GM12878 (cell line): ENCODE results near the gene PRKAR2B. TPM values are rescaled to one million over a fixed set of nuclear protein-coding genes. Genes with fewer than 3 reads are reported as not detected.

ENCODE experiments used
- ATAC-seq: fragments of 200-7000 bp; cut with Tn5 transposase; 3 replicates; pipeline ENCODE4 v1.9.1; 2020; ENCODE audit warnings: mild to moderate bottlenecking, moderate library complexity
- BruUV-seq: library from RNA; stranded (reverse); fragments of 400-500 nt; replicated peaks from 2 replicates; lab custom pipeline; 2021; lab: Mats Ljungman, UMichigan
- CTCF ChIA-PET: fragments of 300-600 bp; sonication (Branson Sonifier 250); formaldehyde crosslinking; extraction: SDS; loops from one replicate; lab custom pipeline; 2021; ENCODE audit warnings: inconsistent platforms; lab: Yijun Ruan, JAX
- POLR2A ChIA-PET: fragments of 350-600 bp; formaldehyde crosslinking; extraction: SDS; loops from one replicate; lab custom pipeline; 2021; ENCODE audit warnings: inconsistent platforms; lab: Charles Lee
- RAD21 ChIA-PET: fragments of 300-600 bp; sonication (Branson Sonifier 250); formaldehyde crosslinking; loops from one replicate; lab custom pipeline; 2023; ENCODE audit warnings: antibody characterized with exemption; ENCODE audit not compliant: unreplicated experiment; lab: Charles Lee
- SMC1A ChIA-PET: fragments of 300-600 bp; sonication (Branson Sonifier 250); formaldehyde crosslinking; loops from one replicate; lab custom pipeline; 2023; ENCODE audit not compliant: unreplicated experiment, uncharacterized antibody; lab: Charles Lee
- DNase-seq: peaks from one replicate; pipeline ENCODE4 v3.0.0-alpha.2; 2011; ENCODE audit warnings: low read depth, low spot score
- FAIRE-seq: peaks from 3 replicates; lab custom pipeline; 2011; peaks lifted over from hg19 to GRCh38; lab: Jason Lieb, UNC
- H2AFZ ChIP-seq: 2 replicates; pipeline ENCODE4 v1.6.0; 2011; ENCODE audit warnings: low read depth, low read length, control low read depth; ENCODE audit not compliant: control insufficient read depth
- H3K27ac ChIP-seq: 2 replicates; pipeline ENCODE4 v1.5.1; 2011; ENCODE audit warnings: control low read depth; ENCODE audit not compliant: control insufficient read depth, insufficient read depth
- H3K27me3 ChIP-seq, 2 experiments: replicated peaks in 1 of 2; 2 replicates each; pipeline versions ENCODE4 v1.6.0 to v1.6.1; 2011; ENCODE audit warnings: low read length in 1 of 2; ENCODE audit not compliant: control insufficient read depth in 2 of 2, insufficient read depth in 2 of 2
- H3K36me3 ChIP-seq, 2 experiments: 2 replicates each; pipeline ENCODE4 v1.5.1; 2011; ENCODE audit warnings: low read length in 1 of 2; ENCODE audit not compliant: control insufficient read depth in 2 of 2, insufficient read depth in 2 of 2
- H3K4me1 ChIP-seq: 2 replicates; pipeline ENCODE4 v1.6.1; 2011; ENCODE audit warnings: mild to moderate bottlenecking, low read length, moderate library complexity, mixed read lengths; ENCODE audit not compliant: control insufficient read depth, insufficient read depth
- H3K4me2 ChIP-seq: 2 replicates; pipeline ENCODE4 v1.6.0; 2011; ENCODE audit warnings: control low read depth; ENCODE audit not compliant: control insufficient read depth, insufficient read depth
- H3K4me3 ChIP-seq: fragments of 200-600 bp; sonication (generic); 2 replicates; pipeline ENCODE4 v1.5.1; 2016
- H3K79me2 ChIP-seq: 2 replicates; pipeline ENCODE4 v1.6.0; 2011; ENCODE audit warnings: low read length; ENCODE audit not compliant: control insufficient read depth, insufficient read depth
- H3K9ac ChIP-seq: 2 replicates; pipeline ENCODE4 v1.8.0; 2011; ENCODE audit warnings: low read length, control low read depth, mixed read lengths; ENCODE audit not compliant: control insufficient read depth, insufficient read depth
- H3K9me3 ChIP-seq: replicated peaks from 3 replicates; pipeline ENCODE4 v1.5.1; 2011; ENCODE audit warnings: mild to moderate bottlenecking, low read length; ENCODE audit not compliant: control insufficient read depth, insufficient read depth
- H4K20me1 ChIP-seq: 2 replicates; pipeline ENCODE4 v1.6.0; 2011; ENCODE audit not compliant: control insufficient read depth, insufficient read depth
- BRCA1 ChIP-seq: IDR thresholded peaks from 2 replicates; pipeline ENCODE4 v1.6.1; 2011; ENCODE audit warnings: low read depth, low read length, improper control_type of control experiment
- CBX5 ChIP-seq: sonication (generic); IDR thresholded peaks from 2 replicates; pipeline ENCODE4 v1.6.1; 2016; ENCODE audit warnings: low read depth, moderate library complexity, mild to moderate bottlenecking, inconsistent platforms
- CEBPB ChIP-seq, 2 experiments: fragments of 150-350 bp in 1 of 2; IDR thresholded peaks; 2 replicates each; pipeline ENCODE4 v1.6.1; 2012 to 2014; ENCODE audit warnings: low read depth in 2 of 2, low read length in 2 of 2, borderline replicate concordance in 1 of 2, inconsistent platforms in 1 of 2
- MAX ChIP-seq: IDR thresholded peaks from 2 replicates; pipeline ENCODE4 v1.6.1; 2012; ENCODE audit warnings: low read depth, low read length, improper control_type of control experiment
- MEF2A ChIP-seq: IDR thresholded peaks from 2 replicates; pipeline ENCODE4 v1.6.1; 2011; ENCODE audit warnings: low read depth, mild to moderate bottlenecking, low read length, moderate library complexity; ENCODE audit not compliant: insufficient read depth
- MYC ChIP-seq: IDR thresholded peaks from 2 replicates; pipeline ENCODE4 v1.6.1; 2011; ENCODE audit warnings: mild to moderate bottlenecking, low read length, moderate library complexity, inconsistent platforms; ENCODE audit not compliant: insufficient read depth, insufficient replicate concordance, insufficient read length, severe bottlenecking
- RELA ChIP-seq: fragments of 450-650 bp; IDR thresholded peaks from 2 replicates; pipeline ENCODE4 v1.8.0; 2014; ENCODE audit warnings: borderline replicate concordance; ENCODE audit not compliant: partially characterized antibody
- SP1 ChIP-seq: IDR thresholded peaks from one replicate; pipeline ENCODE4 v1.6.1; 2011; ENCODE audit warnings: low read depth, low read length
- WGBS: methylation state at CpG from one replicate; pipeline ENCODE4 v1.1.6; 2016; ENCODE audit warnings: low lambda C conversion rate; ENCODE audit not compliant: insufficient replicate concordance, insufficient coverage; ENCODE audit errors: missing lambda C conversion rate; 5-methylcytosine and 5-hydroxymethylcytosine counted together
- in situ Hi-C: fragments of 300-500 bp; cut with MboI; formaldehyde crosslinking; loops from 9 replicates; pipeline ENCODE4 v1.14.3; 2018; ENCODE audit warnings: mixed read lengths
- intact Hi-C: fragments of 100-400 bp; cut with micrococcal nuclease; formaldehyde crosslinking; loops from one replicate; pipeline ENCODE4 v1.14.2; 2022; ENCODE audit not compliant: unreplicated experiment
- polyA plus RNA-seq, 11 experiments: library from polyadenylated mRNA; depleted of rRNA in 4 of 11; unstranded in 6 of 11; stranded (reverse) in 5 of 11; fragments of >200 nt; fragmentation: Nextera tagmentation in 4 of 11; fragmentation: Illumina TruSeq in 1 of 11; extraction: Ambion mirVana in 4 of 11; extraction: Trizol in 1 of 11; gene quantifications; 1 replicate in 1 of 11; 2 replicates in 10 of 11; pipeline versions ENCODE4 v1.2.1 to v1.2.3, GENCODE V29; 2011 to 2016; ENCODE audit warnings: inconsistent platforms in 2 of 11, missing spikeins in 2 of 11, low read depth in 1 of 11
- total RNA-seq, 4 experiments: library from RNA; depleted of rRNA in 3 of 4; stranded (reverse); fragments of >200 nt in 3 of 4; fragmentation: Illumina TruSeq in 1 of 4; extraction: Trizol in 1 of 4; gene quantifications; 2 replicates each; pipeline versions ENCODE4 v1.2.1 to v1.2.3, GENCODE V29; 2013 to 2021
- TF ChIP-seq, protein P1 (sequence below): IDR thresholded peaks from 2 replicates; pipeline ENCODE4 v1.6.1; 2012; ENCODE audit warnings: mild to moderate bottlenecking, low read depth, low read length
- TF ChIP-seq, protein P2 (sequence below): fragments of 450-650 bp; IDR thresholded peaks from 2 replicates; pipeline ENCODE4 v1.6.1; 2017; ENCODE audit warnings: mild to moderate bottlenecking, moderate library complexity
- TF ChIP-seq, protein P3 (sequence below): fragments of 450-650 bp; IDR thresholded peaks from 2 replicates; pipeline ENCODE4 v1.6.1; 2017; ENCODE audit warnings: mild to moderate bottlenecking
- TF ChIP-seq, protein P4 (sequence below): fragments of 150-350 bp; IDR thresholded peaks from 2 replicates; pipeline ENCODE4 v1.6.1; 2014; ENCODE audit warnings: mild to moderate bottlenecking, low read depth, low read length

The PRKAR2B gene
- total and polyA plus RNA-seq, 10 of the 15 experiments (the other 5 are each of a cell fraction or from before 2014, with no cell fraction given) = 0.01 to 0.18 (median 0.04) TPM; not detected in 4

- intact Hi-C loops (no loop called here), in situ Hi-C loops (loop anchor here (10.0 kb wide), 1 partner anchor 518 kb away; no protein-coding TSS in a partner anchor)
- Histone ChIP-seq H2AFZ (no peak overlapping the region), H3K27me3 (no peaks in the 10 kb centered on the region), H3K27ac (no peak overlapping the region), H3K4me2 (no peak overlapping the region), H3K4me1 (no peaks in the 10 kb centered on the region), H4K20me1 (no peaks in the 10 kb centered on the region), H3K9me3 (no peaks in the 10 kb centered on the region), H3K4me3 (no peak overlapping the region), H3K9ac (no peak overlapping the region), H3K36me3 (peaks cover 2 to 10% of the 10 kb centered on the region in 2 experiments; a peak in 3 of 4 replicates), H3K79me2 (no peaks in the 10 kb centered on the region)
- DNase-seq (no peak), ATAC-seq (no peak), FAIRE-seq (no peak)
- CTCF ChIA-PET = interaction anchor here (1.6 to 1.9 kb wide), 2 partner anchors 11 to 294 kb away, joined by 3 to 7 read pairs; no protein-coding TSS in a partner anchor
- SMC1A ChIA-PET = interaction anchor here (0.9 to 1.1 kb wide), 2 partner anchors 32 to 181 kb away, joined by 3 read pairs; no protein-coding TSS in a partner anchor
- BruUV-seq = no TSS peak
- RAD21 ChIA-PET = no interaction called here
- POLR2A ChIA-PET = no interaction called here
- WGBS = 99% methylated on average over 3 of the region's 3 CpGs
- no peak for TF ChIP-seq CBX5
- no peak for TF ChIP-seq MEF2A
- TF ChIP-seq, protein P1, sequence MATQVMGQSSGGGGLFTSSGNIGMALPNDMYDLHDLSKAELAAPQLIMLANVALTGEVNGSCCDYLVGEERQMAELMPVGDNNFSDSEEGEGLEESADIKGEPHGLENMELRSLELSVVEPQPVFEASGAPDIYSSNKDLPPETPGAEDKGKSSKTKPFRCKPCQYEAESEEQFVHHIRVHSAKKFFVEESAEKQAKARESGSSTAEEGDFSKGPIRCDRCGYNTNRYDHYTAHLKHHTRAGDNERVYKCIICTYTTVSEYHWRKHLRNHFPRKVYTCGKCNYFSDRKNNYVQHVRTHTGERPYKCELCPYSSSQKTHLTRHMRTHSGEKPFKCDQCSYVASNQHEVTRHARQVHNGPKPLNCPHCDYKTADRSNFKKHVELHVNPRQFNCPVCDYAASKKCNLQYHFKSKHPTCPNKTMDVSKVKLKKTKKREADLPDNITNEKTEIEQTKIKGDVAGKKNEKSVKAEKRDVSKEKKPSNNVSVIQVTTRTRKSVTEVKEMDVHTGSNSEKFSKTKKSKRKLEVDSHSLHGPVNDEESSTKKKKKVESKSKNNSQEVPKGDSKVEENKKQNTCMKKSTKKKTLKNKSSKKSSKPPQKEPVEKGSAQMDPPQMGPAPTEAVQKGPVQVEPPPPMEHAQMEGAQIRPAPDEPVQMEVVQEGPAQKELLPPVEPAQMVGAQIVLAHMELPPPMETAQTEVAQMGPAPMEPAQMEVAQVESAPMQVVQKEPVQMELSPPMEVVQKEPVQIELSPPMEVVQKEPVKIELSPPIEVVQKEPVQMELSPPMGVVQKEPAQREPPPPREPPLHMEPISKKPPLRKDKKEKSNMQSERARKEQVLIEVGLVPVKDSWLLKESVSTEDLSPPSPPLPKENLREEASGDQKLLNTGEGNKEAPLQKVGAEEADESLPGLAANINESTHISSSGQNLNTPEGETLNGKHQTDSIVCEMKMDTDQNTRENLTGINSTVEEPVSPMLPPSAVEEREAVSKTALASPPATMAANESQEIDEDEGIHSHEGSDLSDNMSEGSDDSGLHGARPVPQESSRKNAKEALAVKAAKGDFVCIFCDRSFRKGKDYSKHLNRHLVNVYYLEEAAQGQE = no peak
- TF ChIP-seq MYC = no peak
- TF ChIP-seq SP1 = no peak
- TF ChIP-seq, protein P2, sequence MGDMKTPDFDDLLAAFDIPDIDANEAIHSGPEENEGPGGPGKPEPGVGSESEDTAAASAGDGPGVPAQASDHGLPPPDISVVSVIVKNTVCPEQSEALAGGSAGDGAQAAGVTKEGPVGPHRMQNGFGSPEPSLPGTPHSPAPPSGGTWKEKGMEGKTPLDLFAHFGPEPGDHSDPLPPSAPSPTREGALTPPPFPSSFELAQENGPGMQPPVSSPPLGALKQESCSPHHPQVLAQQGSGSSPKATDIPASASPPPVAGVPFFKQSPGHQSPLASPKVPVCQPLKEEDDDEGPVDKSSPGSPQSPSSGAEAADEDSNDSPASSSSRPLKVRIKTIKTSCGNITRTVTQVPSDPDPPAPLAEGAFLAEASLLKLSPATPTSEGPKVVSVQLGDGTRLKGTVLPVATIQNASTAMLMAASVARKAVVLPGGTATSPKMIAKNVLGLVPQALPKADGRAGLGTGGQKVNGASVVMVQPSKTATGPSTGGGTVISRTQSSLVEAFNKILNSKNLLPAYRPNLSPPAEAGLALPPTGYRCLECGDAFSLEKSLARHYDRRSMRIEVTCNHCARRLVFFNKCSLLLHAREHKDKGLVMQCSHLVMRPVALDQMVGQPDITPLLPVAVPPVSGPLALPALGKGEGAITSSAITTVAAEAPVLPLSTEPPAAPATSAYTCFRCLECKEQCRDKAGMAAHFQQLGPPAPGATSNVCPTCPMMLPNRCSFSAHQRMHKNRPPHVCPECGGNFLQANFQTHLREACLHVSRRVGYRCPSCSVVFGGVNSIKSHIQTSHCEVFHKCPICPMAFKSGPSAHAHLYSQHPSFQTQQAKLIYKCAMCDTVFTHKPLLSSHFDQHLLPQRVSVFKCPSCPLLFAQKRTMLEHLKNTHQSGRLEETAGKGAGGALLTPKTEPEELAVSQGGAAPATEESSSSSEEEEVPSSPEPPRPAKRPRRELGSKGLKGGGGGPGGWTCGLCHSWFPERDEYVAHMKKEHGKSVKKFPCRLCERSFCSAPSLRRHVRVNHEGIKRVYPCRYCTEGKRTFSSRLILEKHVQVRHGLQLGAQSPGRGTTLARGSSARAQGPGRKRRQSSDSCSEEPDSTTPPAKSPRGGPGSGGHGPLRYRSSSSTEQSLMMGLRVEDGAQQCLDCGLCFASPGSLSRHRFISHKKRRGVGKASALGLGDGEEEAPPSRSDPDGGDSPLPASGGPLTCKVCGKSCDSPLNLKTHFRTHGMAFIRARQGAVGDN = no peak
- TF ChIP-seq MAX = no peak
- TF ChIP-seq RELA = no peak
- TF ChIP-seq, protein P3, sequence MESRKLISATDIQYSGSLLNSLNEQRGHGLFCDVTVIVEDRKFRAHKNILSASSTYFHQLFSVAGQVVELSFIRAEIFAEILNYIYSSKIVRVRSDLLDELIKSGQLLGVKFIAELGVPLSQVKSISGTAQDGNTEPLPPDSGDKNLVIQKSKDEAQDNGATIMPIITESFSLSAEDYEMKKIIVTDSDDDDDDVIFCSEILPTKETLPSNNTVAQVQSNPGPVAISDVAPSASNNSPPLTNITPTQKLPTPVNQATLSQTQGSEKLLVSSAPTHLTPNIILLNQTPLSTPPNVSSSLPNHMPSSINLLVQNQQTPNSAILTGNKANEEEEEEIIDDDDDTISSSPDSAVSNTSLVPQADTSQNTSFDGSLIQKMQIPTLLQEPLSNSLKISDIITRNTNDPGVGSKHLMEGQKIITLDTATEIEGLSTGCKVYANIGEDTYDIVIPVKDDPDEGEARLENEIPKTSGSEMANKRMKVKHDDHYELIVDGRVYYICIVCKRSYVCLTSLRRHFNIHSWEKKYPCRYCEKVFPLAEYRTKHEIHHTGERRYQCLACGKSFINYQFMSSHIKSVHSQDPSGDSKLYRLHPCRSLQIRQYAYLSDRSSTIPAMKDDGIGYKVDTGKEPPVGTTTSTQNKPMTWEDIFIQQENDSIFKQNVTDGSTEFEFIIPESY = no peak
- no peak for TF ChIP-seq BRCA1
- TF ChIP-seq CEBPB (IDR thresholded peaks at IDR 0.05; ENCODE audit: borderline replicate concordance in 1 of 2, low read depth in 2 of 2, low read length in 2 of 2) = no peak
- TF ChIP-seq, protein P4, sequence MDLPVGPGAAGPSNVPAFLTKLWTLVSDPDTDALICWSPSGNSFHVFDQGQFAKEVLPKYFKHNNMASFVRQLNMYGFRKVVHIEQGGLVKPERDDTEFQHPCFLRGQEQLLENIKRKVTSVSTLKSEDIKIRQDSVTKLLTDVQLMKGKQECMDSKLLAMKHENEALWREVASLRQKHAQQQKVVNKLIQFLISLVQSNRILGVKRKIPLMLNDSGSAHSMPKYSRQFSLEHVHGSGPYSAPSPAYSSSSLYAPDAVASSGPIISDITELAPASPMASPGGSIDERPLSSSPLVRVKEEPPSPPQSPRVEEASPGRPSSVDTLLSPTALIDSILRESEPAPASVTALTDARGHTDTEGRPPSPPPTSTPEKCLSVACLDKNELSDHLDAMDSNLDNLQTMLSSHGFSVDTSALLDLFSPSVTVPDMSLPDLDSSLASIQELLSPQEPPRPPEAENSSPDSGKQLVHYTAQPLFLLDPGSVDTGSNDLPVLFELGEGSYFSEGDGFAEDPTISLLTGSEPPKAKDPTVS = no peak
These were observed 162.2 kb downstream of the PRKAR2B start for GRCh38 chr7:107206706-107207105.
